ENCODE data around the gene C9orf85. TPM values are rescaled to one million over a fixed set of nuclear protein-coding genes. Genes with fewer than 3 reads are reported as not detected.

C9orf85 gene
- total RNA-seq, 4 donors from 2014 or later = 8.2 to 12.7 (median 11.4) TPM

GRCh38 chr9:71916834-71917534, 5.5 kb downstream of the C9orf85 start:
- no peak for ATAC-seq (ENCODE audit: low FRiP score)
- TF ChIP-seq CTCF (IDR thresholded peaks at IDR 0.05) = no peak
- no peak for DNase-seq (ENCODE audit: low spot score)

GRCh38 chr9:71918419-71918818, 7.0 kb downstream of the C9orf85 start:
- ATAC-seq (ENCODE audit: low FRiP score) = no peak
- no peak for DNase-seq (ENCODE audit: low spot score)
- TF ChIP-seq CTCF (IDR thresholded peaks at IDR 0.05) = no peak

GRCh38 chr9:71920456-71921189, 9.2 kb downstream of the C9orf85 start:
- DNase-seq (ENCODE audit: low spot score) = no peak
- ATAC-seq (ENCODE audit: low FRiP score) = no peak
- no peak for TF ChIP-seq CTCF (IDR thresholded peaks at IDR 0.05)

GRCh38 chr9:71921190-71921814, 9.9 kb downstream of the C9orf85 start:
- no peak for DNase-seq (ENCODE audit: low spot score)
- no peak for TF ChIP-seq CTCF (IDR thresholded peaks at IDR 0.05)
- ATAC-seq (ENCODE audit: low FRiP score) = no peak

- DNase-seq (ENCODE audit: low spot score) (no peak), ATAC-seq (ENCODE audit: low FRiP score) (no peak)
- TF ChIP-seq CTCF (IDR thresholded peaks at IDR 0.05) = no peak
These were observed 13.1 kb downstream of the C9orf85 start for GRCh38 chr9:71924576-71924975.

GRCh38 chr9:71925834-71926233, 14.4 kb downstream of the C9orf85 start:
- no peak for ATAC-seq (ENCODE audit: low FRiP score)
- DNase-seq (ENCODE audit: low spot score) = no peak
- TF ChIP-seq CTCF (IDR thresholded peaks at IDR 0.05) = no peak

Measured in omental fat pad (tissue), 4 donors.